ENCODE data around the gene GABRA5.
"Not testable (repeated sequence)": the region's sequence is repeated elsewhere in the genome, so short reads cannot be mapped to it uniquely, and the experiment has no call there.

GABRA5 gene

GRCh38 chr15:26877831-26878230 lies 11.0 kb downstream of the GABRA5 start:
- DNase-seq (ENCODE audit: low spot score) = no peak

GRCh38 chr15:26879706-26880105 lies 12.8 kb downstream of the GABRA5 start:
- DNase-seq (ENCODE audit: low spot score) = no peak

DNA sequence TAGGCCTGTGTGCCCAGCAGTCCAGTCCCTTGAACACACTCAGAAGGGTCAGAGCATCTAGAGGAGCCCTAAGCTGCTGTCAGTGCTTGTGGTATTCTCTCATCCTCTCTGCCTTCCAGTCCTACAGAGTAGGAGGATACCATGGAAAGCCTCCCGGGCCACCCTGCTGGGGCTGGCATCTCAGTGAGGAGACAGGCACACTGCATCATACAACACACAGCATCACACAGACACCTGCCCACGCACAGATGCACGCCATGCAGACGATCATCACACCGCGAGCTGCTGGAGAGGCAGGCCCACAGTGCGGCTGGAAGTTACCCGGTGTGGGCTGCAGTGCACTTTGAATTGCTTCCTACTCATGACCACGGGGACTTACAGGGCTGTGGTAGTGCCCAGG lies 15.2 kb downstream of the GABRA5 start:
- no peak for DNase-seq (ENCODE audit: low spot score)

DNA sequence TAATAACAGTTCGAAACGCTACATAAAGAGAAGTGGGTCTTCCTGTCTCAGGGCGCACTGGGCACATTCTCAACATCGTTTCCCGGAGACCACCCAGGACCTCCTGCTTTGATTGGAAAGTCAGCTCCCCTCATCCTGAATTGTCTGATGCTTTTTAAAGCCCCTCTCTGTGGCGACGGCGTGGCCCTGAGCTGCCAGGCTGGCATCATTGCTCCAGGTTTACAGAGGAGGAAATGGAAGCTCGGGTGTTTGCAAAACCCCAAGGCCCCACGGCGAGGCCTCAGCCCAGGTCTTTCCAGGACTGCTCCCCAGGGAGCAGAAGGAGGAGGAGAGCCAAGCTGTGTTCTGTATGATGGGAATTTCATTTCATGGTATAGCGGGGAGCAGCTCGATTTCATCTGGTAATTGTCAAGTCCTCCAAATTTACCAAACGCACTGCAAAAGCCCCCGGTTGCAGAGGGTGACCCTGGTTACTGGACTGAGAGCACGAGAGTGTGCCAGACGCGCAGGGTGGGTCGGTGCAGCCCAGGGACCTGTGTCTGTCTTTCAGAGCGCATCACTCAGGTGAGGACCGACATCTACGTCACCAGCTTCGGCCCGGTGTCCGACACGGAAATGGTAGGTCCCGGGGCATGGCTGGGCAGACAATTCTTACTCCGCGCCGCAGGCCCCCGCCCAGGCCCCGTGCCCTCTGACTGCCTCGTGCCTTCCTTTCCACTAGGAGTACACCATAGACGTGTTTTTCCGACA lies 15.9 kb downstream of the GABRA5 start:
- DNase-seq (ENCODE audit: low spot score) = no peak

- no peak for DNase-seq (ENCODE audit: low spot score)
These were observed 16.6 kb downstream of the GABRA5 start for GRCh38 chr15:26883466-26883865.

DNA sequence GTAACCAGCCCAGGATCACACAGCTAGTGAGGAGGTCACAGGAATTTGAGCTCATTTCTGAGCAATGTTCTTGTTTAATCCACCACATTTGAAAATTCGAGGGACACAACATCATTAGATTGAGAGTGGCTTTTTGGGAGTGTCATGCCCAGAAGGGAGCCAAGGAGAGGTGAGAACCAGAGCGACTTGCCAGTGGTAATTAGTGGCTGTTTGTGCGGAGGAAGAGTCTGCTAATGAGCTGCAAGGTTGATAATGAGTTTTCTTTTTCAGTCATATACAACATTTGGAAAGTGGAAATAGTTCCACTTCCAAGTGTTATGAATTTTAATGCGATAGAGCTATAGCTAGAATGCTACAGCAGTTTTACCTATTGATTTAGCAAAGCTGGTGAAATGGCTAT lies 19.7 kb downstream of the GABRA5 start:
- DNase-seq (ENCODE audit: low spot score) = no peak

DNA sequence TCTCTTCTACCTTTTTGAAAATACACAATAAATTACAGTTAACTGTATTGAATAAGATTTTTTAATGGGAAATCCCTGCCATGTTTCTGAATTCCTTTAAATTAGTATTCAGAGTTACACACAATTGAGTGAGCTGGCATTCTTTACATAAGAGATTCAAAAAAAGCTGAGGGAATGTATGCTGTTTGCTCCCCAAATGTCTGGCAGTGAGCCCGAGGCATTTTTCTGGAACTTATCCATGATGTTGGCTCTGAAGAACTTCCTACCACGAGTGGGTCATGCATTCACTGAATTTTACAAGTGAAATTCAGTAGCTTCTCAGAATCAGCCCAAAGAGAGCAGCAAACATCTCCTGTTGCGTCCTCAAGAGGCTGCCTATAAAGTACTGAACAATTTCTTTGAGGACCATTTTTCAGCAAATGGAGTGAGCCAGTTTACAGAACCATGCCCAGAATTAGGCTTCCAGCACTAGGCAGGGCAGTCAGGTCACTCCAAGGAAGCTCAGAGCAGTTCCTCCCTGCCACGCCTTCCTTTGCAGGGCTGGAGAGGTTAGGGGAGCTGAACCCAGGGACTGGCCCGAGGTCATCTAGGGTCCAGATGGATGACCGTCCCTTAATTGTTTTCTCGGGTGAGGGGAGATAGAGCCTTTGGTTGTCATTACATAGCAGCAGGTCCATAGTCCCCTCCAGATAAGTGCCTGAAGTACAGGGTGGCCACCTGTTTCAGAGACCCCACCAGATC lies 21.2 kb downstream of the GABRA5 start:
- no peak for DNase-seq (ENCODE audit: low spot score)

DNA sequence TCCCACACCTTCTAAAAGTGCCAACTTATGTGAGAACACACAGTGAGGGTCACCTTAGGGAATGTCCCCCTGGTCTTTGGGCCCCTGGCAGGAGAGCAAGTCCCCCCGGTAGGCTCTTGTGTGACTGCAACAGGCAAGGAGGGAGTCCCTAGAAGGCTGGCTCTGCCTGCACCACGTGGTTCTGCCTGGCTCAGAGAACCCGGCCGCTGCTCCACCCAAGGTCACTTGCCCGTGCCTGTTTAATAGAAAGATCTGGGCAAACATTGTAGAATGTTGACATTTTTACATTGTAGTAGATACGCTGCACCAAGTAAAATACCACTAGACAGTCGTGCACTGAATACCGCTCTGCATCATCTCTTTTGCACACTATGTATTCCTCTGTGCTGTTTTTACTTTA lies 21.9 kb downstream of the GABRA5 start:
- no peak for DNase-seq (ENCODE audit: low spot score)

GRCh38 chr15:26889298-26889898 lies 22.5 kb downstream of the GABRA5 start:
- peak; percentile 48 for DNase-seq (ENCODE audit: low spot score)

- no peak for DNase-seq (ENCODE audit: low spot score)
These were observed 23.6 kb downstream of the GABRA5 start for GRCh38 chr15:26890451-26890850.

GRCh38 chr15:26890988-26891387 lies 24.1 kb downstream of the GABRA5 start:
- no peak for DNase-seq (ENCODE audit: low spot score)

DNA sequence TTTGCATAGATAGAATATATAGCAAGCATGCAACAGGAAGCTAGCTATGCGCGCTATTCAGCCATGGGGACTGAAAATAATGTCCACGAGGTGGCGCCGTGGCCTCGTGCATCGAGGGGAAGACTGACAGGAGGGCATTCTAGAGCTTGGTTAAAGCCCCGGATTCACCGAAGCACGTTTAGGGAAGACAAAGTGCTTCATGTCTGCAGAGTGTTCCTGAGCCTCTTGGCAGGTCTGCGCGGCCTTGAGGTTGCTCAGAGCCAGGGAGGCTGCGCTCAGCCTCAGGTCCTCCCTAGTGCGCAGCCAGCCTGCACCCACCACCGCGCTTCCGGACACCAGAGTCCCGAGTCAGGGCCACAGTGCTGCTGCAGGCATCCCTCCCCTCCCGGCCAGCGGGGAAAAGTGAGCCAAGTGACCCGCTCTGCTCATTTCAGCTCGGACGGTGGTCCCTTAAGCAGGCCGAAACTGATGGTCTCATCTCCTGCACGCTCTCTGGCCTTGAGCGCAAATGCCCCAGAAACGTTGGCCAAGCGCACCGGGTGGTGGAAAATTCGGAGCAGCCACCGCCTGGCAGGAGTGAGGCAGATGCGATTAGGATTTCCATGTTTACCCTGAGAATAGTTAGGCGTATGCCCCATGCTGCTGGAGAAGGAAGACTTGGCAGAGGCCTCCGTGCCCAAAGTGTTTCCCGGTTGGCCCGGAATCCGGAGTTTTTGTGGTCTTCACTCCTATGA lies 24.8 kb downstream of the GABRA5 start:
- DNase-seq (ENCODE audit: low spot score) = peak; percentile 79

DNA sequence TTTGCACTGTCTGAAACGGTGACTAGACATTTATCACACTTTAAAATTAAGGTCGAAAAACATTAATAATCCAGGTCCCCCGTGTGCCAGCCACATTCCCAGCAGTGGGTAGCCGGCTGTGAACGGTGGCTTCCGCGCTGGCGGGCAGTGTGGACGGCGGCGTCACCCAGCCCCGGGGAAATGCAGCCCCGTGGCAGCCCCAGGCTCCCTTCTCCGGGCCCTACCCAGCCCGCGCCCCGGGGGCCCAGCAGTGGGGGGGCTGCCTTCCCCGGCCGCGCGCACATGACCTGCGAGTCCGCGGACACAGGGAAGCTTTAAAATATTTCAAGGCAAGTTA lies 25.3 kb downstream of the GABRA5 start:
- DNase-seq (ENCODE audit: low spot score) = no peak

DNA sequence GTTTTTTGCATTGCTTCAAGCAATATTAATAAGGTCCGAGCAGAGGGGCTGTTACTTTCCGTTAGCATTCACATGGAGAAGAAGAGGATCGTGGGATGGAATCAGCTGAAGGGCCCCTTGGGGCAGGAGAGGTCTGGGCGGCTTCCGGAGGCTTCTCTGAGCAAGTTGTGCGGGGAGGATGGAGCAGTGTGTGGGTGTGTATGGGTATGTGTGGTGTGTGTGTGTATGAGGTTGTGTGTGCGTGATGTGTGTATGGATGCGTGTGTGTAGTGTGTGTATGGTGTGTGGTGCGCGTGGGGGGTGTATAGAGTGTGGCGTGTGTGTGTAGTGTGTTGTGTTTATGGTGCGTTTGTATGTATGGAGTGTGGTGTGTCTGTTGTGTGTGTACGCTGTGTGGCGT lies 25.8 kb downstream of the GABRA5 start:
- no peak for DNase-seq (ENCODE audit: low spot score)

DNA sequence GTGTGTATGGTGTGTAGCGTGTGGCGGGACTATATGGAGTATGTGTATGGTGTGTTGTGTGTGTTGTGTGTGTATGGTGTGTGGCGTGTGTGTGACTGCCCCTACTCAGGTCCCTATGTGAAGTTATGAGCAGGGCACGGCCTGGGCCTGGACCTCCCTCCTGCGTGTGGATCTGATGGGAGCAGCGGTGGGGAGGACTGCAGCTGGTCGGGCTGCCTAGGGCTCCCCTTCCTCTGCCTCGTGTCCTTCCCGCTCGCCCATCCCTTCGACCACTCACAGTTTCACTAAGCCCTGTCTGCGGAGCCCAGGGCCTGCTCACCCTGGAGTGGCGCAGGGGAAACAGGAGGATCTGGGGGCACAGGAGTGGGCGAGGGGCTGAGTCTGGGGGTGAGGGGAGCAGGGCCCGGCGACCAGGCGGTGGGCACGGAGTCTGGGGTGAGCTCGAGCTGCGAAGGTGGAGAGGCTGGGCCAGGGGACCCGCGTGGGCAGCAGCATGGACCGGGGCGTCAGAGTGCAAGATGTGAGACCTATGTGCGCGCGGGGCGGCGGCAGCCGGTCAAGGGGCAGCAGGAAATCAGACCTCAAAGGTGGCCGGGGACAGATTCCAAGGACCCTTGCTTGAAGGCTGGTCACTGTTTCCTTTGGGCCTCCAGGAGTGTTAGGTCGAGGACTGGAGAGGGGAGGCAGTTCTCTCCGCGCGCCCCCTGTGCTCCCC lies 26.6 kb downstream of the GABRA5 start:
- DNase-seq (ENCODE audit: low spot score) = no peak

GRCh38 chr15:26894181-26894580 lies 27.3 kb downstream of the GABRA5 start:
- no peak for DNase-seq (ENCODE audit: low spot score)

DNA sequence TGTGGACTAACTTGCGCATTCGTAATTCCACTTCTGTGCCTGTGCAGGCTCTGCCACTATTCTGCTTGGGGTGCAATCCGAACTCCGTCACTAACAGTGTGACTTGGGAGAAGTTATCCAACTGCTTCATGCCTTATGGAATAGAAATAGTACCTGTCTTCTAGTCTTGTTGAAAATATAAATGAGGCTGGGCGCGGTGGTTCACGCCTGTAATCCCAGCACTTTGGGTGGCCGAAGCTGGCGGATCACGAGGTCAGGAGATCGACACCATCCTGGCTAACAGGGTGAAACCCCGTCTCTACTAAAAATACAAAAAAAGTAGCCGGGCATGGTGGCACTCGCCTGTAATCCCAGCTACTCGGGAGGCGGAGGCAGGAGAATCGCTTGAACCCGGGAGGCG lies 28.5 kb downstream of the GABRA5 start:
- DNase-seq (ENCODE audit: low spot score) = not testable (repeated sequence)

- DNase-seq (ENCODE audit: low spot score) = no peak
These were observed 32.8 kb downstream of the GABRA5 start for GRCh38 chr15:26899658-26900057.

GRCh38 chr15:26901041-26901440 lies 34.2 kb downstream of the GABRA5 start:
- no peak for DNase-seq (ENCODE audit: low spot score)

DNA sequence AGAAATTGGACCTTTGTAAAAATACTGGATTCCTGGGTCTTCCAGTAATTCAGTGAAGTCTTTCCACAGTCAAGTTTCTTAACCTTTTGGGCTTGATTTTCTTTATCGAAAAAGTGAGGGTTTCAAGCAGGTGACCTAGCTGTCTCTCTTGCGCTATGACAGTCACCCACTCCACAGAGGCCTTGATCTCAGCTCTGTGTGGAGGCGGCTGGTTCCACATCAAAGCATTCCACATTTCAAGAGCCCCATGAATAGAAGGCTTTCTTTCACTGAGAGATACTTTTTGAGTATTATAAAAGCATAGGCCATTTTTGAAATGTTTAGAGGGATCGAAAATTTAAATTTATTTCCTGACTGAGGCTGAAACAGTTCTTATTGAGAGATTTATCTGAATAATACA lies 43.9 kb downstream of the GABRA5 start:
- no peak for DNase-seq (ENCODE audit: low spot score)

DNA sequence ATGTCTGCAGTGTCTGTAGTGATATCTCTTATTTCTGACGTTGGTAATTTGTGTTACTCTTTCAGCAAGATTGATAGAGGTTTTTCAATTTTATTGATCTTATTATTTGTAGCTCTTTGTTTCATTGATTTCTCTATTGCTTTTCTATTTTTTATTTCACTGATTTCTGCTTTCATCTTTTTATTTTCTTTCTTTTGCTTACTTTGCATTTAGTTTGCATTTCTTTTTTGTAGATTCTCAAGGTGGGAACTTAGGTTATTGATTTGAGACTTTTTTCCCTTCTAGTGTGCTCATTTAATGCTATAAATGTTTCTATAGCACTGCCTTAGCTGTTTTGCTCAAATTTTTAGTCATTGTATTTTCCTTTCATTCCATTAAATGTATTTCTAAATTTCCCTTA lies 54.6 kb downstream of the GABRA5 start:
- DNase-seq (ENCODE audit: low spot score) = no peak

GRCh38 chr15:26926081-26926480 lies 59.2 kb downstream of the GABRA5 start:
- DNase-seq (ENCODE audit: low spot score) = no peak
